HG03139 (cell line): ENCODE data around the gene TEX9.

Experiments
- ATAC-seq: cut with Tn5 transposase; IDR thresholded peaks from one replicate; pipeline ENCODE4 v1.9.1; 2021; ENCODE audit not compliant: unreplicated experiment

TEX9 gene

DNA sequence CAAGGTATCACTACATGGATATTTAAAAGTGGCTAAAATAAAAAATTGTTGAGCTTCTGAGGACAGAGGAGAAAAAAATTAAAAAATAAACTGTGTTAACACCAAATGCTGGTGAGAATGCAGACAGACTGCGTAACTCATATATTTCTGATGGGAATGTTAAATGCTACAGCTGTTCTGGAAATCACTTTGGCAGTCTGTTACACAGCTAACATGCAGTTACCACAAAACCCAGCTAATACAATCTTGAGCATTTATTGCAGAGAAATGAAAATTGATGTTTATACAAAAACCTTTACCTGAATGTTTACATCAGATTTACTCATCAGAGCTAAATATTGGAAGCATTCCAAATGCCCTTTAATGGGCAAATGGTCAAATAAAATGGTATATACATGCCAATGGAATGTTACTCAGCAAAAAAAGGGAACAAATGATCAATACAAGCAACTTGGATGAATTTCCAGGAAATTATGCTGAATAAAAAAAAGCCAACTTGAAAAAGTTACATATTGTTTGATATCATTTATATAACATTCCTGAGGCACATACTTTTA, 75.1 kb downstream of the TEX9 start:
- ATAC-seq = no peak

DNA sequence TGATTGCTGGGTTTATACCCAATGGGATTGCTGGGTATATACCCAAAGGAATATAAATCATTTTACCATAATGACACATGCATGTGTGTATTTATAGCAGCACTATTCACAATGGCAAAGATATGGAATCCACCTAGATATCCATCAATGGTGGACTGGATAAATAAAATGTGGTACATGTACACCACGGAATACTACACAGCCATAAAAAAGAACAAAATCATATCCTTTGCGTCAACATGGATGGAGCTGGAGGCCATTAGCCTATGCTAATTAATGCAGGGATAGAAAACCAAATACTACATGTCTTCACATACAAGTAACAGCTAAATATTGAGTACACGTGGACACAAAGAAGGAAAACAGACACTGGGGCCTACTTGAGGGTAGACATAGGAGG, 77.1 kb downstream of the TEX9 start:
- no peak for ATAC-seq

DNA sequence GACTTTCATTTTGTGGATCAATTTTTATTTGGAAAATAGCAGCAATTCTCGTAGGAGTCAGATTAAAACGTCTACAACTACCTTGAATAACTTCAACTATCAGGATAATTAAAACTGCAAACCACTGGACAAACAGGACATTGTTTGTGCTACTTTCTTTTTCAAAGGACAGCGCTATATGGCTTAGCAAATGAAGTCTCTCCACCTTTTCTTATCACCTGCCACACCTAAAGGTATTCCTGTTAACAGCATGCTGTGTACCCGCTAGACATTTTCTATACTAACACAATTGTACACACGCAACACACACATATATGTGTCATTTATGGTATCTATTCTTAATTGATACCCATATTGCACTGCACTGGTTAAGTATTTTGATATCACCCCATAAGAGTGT, 80.5 kb downstream of the TEX9 start:
- no peak for ATAC-seq

DNA sequence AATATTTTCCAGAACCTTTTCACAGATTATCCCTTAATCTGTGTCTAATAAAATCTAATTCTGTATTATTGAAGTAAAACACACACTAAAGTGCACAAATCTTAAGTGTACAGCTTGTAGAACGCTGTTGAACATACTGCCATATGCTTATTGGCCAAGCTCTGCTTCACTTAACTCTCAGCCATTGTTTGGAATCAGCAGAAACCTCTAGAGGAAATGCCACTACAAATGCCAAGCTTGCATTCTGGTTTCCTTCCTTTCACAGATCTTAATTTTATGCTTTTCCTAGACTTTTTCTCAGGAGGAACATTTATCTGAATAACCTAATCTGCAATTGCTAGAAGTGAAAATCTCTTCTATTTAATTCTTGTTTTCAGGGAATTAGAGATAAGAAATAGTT, 89.6 kb downstream of the TEX9 start:
- no peak for ATAC-seq

DNA sequence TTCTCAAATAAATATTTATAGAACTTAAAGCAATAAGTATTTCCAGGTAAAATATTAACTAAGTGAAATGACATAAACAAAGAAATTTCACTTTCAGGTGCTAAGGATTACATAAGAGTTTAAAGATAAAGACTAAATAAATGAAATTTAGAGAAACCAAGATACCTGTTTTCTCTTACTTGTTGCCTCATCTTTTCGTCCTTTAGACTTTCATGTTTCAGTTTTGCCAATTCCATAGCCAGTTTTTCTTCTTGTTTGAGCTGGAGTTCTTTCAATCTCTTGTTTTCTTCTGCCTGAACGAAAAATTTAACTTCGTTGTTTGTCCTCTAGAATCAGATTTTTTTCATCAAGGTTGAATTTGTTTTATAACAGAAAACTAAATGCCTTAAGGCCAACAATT, 91.0 kb downstream of the TEX9 start:
- ATAC-seq = no peak

DNA sequence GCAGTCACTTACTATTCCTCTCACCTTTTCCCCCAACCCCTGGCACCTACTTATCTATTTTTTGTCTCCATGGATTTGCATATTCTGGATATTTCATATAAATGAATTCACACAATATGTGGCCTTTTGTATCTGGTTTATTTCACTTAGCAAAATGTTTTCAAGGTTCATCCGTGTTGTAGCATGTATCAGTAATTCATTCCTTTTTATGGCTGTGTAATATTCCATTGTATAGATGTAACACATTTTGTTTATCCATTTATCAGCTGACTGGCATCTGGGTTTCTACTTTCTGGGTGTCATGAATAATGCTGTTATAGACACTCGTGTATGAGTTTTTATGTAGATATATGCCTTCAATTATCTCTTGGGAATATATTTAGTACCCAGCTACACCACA, 93.9 kb downstream of the TEX9 start:
- ATAC-seq = no peak

DNA sequence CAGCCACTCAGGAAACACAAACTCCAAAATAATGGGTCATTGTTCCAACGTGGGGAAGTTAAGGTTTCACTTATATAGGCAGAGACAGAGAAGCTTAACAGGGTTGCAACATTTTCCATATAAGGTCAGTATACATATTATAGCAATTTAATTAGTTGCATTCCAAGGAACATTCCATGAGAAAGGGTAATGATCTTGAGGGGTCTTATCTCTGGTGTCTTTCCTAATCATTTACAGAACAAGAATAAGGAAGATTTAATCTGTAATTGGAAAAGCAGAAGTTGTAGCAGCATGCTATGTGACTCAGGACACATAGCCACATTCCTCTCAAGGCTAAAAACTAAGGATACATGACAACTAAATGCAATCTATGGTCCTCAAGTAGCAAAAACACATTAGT, 94.8 kb downstream of the TEX9 start:
- no peak for ATAC-seq

DNA sequence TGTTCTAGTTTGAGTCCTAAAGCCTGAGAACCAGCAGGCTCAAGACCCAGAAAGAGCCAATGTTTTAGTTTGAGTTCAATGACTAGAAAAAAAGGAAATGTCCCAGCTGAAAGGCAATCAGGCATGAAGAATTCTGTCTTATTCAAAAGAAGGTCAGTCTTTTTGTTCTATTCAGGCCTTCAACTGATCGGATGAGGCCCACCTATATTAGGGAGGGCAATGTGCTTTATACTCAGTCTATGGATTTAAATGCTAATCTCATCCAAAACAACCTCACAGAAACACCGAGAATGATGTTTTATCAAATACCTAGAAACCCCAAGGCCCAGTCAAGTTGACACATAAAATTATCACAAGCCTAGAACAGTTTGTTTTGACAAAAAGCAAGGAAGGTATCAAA, 95.7 kb downstream of the TEX9 start:
- no peak for ATAC-seq

DNA sequence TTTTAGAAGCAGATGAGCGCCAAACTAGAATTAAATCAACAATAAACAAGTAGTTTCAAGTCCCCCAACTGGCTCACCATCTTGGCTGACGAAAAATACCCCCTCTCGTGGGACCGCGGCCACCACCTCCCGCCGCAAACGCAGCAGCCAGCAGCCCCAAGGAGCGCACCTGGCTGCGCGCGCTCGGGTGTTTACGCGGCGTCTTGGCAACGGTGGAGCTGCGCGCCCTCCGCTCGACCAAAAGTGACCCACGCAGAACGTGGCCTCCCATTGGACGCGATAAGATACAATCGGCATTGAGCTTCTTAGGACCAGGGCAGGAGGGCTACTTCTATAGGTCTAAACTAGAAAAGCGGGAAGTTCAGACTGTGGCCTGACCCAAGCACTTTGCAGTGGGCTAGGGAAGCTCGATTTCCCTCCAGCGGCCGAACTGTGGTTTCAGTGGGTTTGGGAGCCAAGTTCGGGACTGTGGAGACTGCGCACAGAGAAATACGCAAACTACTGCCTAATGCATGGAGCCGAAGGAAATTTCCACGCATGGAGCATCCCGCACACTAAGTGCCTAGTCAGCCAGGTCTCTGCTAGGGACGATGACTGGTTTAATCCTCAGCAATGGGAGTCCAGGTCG, 99.8 kb downstream of the TEX9 start, which contains the start of gene MNS1:
Gene MNS1, minus strand, starts transcription at position 245 of the 628 bp plus-strand sequence. Its CDS starts 165 bp downstream, at position 80.
- ATAC-seq = peak; percentile 96

DNA sequence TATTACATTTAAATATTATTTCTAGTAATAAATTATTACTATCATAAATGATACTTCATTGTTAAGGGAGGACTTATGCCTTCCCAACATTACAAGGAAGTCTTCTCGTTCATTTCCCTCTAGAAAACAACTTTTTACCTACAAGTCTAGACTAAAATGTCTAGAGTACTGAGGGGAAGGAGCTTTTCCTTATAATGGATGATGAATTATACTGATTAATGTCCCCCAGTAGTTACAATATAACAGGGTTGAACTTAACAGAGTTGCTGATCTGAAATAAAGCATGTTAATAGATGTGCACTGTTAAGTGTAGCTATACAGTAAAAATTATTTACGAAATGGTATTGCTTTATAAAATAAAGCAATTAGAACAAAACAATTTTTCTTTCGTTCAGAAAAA, 102.4 kb downstream of the TEX9 start:
- no peak for ATAC-seq

DNA sequence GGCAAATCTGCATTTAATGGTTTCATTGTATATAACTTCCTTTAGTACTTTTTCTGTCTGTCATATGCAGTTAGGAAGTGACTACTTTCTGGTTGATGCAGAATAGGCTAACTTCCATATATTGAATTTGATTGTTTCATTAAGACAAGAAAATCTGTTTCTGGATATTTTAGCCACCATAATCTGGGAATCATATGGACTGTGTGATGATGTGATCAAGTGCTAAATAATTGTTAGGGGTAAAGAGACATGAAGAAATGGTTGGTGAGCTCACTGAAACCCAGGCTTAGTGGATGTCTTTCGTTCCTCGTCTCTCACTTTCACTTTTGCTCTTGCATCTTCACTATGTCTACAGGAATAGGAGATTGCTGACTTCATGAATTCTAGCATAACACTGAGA, 103.2 kb downstream of the TEX9 start:
- peak; percentile 41 for ATAC-seq

DNA sequence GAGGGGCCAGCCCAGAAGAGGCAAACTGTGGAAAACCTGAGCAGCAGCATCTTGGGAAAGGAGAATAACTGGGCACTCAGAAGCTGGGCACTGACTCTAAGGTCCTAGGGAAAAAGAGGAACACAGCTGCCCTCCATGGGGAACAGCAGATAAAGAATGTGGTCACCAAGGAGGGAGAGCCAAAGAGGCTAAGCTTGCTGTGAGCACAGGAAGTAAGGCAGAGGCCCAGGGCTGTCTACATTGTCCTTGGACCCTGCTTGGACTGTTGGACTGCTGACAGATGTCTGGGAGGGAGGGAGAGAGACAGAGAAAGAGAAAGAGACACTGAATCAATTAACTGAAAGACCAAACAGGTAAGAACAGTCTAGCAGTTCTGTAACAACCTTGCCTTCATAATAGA, 104.3 kb downstream of the TEX9 start:
- ATAC-seq = no peak

DNA sequence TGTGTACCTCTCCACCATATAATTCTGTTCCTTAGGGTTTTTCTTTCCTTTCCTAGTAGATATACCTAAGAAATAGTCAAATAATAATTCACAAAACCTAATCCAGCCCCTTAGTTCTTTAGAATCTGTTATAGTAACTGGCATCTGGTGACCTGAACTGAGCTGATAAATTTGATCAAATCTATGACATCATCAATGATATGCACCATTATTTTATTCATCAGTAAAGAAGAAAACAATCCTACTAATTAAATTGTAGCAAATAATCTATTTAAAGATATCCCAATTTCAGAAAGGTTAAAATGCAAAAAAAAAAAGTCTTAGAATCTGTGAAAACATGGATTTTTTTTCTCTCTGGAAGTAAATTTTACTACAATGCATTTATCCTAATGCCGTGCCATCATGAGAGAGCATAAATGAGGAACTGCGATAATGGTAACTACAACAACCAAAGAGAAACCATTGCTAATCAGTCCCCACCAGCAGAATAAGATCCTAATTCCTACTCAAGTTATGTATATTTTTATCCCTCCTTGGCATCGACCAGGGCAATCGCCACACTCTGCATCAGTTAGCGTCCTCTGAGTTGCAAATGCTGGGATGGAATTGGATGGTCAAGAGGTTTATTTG, 106.3 kb downstream of the TEX9 start:
- ATAC-seq = no peak

DNA sequence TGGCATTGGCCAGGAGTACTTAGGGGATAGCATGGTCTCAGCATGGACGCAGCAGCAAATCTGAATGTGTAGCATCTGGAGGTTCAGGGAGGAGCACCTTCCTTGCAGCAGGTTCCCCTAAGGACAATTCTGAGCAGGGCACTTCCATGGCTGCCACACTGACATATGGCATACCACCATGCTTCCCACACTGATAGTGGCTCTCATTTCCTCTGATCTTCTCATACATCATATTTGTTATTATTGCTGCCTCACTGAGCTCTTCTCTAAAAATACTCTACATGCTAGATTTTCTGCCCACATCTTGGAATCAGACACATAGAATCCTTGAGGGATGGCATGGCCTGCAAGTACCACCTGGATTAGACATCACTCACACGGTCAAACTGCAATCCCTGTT, 107.1 kb downstream of the TEX9 start:
- no peak for ATAC-seq

DNA sequence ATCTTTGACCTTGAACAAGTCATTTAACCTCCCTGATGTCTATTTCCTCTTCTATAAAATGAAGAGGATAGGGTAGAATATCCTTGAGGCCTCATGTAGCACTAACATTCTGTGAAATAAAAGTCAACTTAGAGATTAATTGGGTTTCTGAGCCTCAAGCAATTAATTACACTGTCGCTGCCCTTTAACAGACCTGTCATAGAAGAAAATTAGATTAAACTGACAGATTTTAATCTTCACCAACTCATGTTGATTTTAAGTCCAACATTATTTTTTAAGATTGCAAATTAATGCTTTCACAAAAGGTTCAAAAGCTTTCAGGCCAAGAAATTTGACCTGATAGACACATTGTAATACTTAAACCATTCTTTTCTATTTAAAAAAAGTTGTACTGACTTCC, 107.8 kb downstream of the TEX9 start:
- ATAC-seq = no peak

DNA sequence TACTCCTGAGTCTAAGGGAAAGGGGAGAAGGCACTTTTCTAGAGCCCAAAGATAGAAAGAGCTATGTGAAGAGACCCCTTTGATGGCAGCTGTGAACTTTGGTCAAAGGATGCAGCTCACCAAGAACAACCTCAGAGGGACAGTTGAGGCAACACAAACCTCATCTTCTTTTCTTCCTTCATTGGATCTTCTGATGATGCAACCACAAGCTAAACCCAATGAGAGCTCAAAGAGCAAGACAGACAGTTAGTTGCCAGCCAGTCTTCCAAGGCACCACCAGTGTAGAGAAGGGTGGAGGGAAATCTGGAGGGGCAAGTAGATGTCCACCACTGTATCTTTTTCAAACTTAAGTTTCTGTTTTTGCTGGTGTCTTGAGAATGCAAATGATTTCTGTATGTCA, 110.1 kb downstream of the TEX9 start:
- no peak for ATAC-seq
